ENCODE results near the gene MYO7A. TPM values are rescaled to one million over a fixed set of nuclear protein-coding genes. Genes with fewer than 3 reads are reported as not detected.

Gene MYO7A
- total RNA-seq, 1 donor = under 0.01 TPM

GRCh38 chr11:77155556-77156130, 27.6 kb downstream of the MYO7A start:
- H3K27me3 ChIP-seq (ENCODE audit: insufficient read depth, low read length) = peaks cover 1% of the 10 kb centered on the region

DNA sequence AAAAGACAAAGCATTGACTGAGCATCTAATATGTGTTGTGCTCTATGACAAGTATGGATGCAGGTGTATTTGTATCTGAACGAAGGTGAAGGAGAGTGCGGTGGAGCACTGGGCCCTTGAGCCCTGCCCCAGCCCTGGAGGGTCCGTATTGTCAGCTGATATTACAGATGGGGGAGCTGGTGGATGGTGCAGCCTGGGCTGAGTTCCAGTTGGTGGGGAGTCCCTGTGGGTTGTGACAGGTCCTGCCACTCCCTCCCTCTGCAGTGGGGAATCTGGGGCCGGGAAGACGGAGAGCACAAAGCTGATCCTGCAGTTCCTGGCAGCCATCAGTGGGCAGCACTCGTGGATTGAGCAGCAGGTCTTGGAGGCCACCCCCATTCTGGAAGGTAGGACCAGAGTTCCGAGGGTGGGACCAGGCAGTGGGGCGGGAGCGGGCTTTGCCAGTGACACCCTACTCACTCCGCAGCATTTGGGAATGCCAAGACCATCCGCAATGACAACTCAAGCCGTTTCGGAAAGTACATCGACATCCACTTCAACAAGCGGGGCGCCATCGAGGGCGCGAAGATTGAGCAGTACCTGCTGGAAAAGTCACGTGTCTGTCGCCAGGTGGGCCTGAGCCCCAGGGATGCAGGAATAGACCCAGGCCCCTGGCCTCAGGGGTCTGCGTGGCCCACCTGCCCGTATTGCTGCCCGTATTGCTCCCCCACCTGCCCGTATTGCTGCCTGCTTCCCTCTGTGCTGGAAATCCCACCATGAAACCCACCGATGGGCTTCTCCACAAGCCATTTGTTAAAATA, 28.6 kb downstream of the MYO7A start:
- H3K27me3 ChIP-seq (ENCODE audit: insufficient read depth, low read length) = peaks cover 7% of the 10 kb centered on the region

More at GRCh38 chr11:77155556-77156130, 27.6 kb downstream of the MYO7A start:
- H3K27ac ChIP-seq (ENCODE audit: low read depth, low read length) = no peak overlapping the region
- H3K4me1 ChIP-seq (ENCODE audit: insufficient read depth, low read length) = peaks cover 12% of the 10 kb centered on the region
- H3K4me3 ChIP-seq (ENCODE audit: insufficient read depth, low read length) = no peak overlapping the region
- no peak overlapping the region for H3K4me2 ChIP-seq (ENCODE audit: insufficient read depth, low read length)
- no peaks in the 10 kb centered on the region for H3K9me3 ChIP-seq (ENCODE audit: low read depth, low read length)
- H3K36me3 ChIP-seq (ENCODE audit: insufficient read depth, low read length) = no peaks in the 10 kb centered on the region
- no peak for DNase-seq (ENCODE audit: insufficient read length, low spot score, missing footprints)
- no peaks in the 10 kb centered on the region for H4K20me1 ChIP-seq (ENCODE audit: insufficient read depth, low read length)
- H2AFZ ChIP-seq (ENCODE audit: low read length) = no peak overlapping the region
- TF ChIP-seq CTCF (IDR thresholded peaks at IDR 0.05; ENCODE audit: extremely low read depth, low read depth, low read length) = no peak
- no peaks in the 10 kb centered on the region for H3K79me2 ChIP-seq (ENCODE audit: insufficient read depth, low read length)

GRCh38 chr11:77158041-77158695, 30.1 kb downstream of the MYO7A start:
- TF ChIP-seq CTCF (IDR thresholded peaks at IDR 0.05; ENCODE audit: extremely low read depth, low read depth, low read length) = no peak
- Histone ChIP-seq H3K79me2 (ENCODE audit: insufficient read depth, low read length) (no peaks in the 10 kb centered on the region), H3K4me3 (ENCODE audit: insufficient read depth, low read length) (no peak overlapping the region), H3K36me3 (ENCODE audit: insufficient read depth, low read length) (no peaks in the 10 kb centered on the region), H3K27ac (ENCODE audit: low read depth, low read length) (no peak overlapping the region), H3K4me2 (ENCODE audit: insufficient read depth, low read length) (no peak overlapping the region), H3K27me3 (ENCODE audit: insufficient read depth, low read length) (peaks cover 7% of the 10 kb centered on the region), H4K20me1 (ENCODE audit: insufficient read depth, low read length) (no peaks in the 10 kb centered on the region), H3K9me3 (ENCODE audit: low read depth, low read length) (no peaks in the 10 kb centered on the region), H3K4me1 (ENCODE audit: insufficient read depth, low read length) (no peaks in the 10 kb centered on the region), H2AFZ (ENCODE audit: low read length) (no peak overlapping the region)
- no peak for DNase-seq (ENCODE audit: insufficient read length, low spot score, missing footprints)

More for the DNA sequence above, 28.6 kb downstream of the MYO7A start:
- TF ChIP-seq CTCF (IDR thresholded peaks at IDR 0.05; ENCODE audit: extremely low read depth, low read depth, low read length) = no peak
- Histone ChIP-seq H3K9me3 (ENCODE audit: low read depth, low read length) (no peaks in the 10 kb centered on the region), H2AFZ (ENCODE audit: low read length) (no peak overlapping the region), H3K27ac (ENCODE audit: low read depth, low read length) (no peak overlapping the region), H3K4me1 (ENCODE audit: insufficient read depth, low read length) (peaks cover 12% of the 10 kb centered on the region), H3K4me2 (ENCODE audit: insufficient read depth, low read length) (no peak overlapping the region), H3K79me2 (ENCODE audit: insufficient read depth, low read length) (no peaks in the 10 kb centered on the region), H3K36me3 (ENCODE audit: insufficient read depth, low read length) (no peaks in the 10 kb centered on the region), H3K4me3 (ENCODE audit: insufficient read depth, low read length) (no peak overlapping the region), H4K20me1 (ENCODE audit: insufficient read depth, low read length) (no peaks in the 10 kb centered on the region)
- DNase-seq (ENCODE audit: insufficient read length, low spot score, missing footprints) = no peak
